ENCODE results near the gene GHR.

DNA sequence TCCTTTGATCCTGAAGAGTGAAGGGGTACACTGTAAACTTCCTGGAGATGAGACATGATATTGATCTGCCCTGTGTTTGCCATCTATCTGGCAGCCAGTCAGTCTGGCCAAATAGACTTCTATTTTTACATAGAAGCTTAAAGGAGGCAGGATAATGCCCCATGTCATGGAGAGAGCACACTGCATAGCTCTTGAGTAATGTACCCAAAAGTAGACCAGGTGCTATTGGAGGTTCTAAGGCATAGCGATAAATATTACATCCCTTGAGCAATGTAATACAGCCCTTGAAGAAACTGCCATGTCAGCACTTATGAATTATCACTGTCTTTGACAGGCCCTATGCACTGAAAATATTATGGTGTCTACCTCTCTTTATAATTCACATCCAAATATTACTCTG, 131.8 kb downstream of the GHR start:
- no peak for TF ChIP-seq POLR2AphosphoS5 (IDR thresholded peaks at IDR 0.05; ENCODE audit: borderline replicate concordance, low read depth, low read length)
- TF ChIP-seq EZH2 (IDR thresholded peaks at IDR 0.05) = no peak

All from SK-N-MC (cell line).